ENCODE results near the gene SLX4.

The SLX4 gene

GRCh38 chr16:3601614-3602319, 9.6 kb downstream of the SLX4 start:
- in situ Hi-C loops (cut with MboI; ENCODE audit: low sequenced_read_pairs), result no loop called here

GRCh38 chr16:3599922-3600321, 11.5 kb downstream of the SLX4 start:
- in situ Hi-C loops (cut with MboI; ENCODE audit: low sequenced_read_pairs), result no loop called here

- in situ Hi-C loops (cut with MboI; ENCODE audit: low sequenced_read_pairs), result no loop called here
Observed at GRCh38 chr16:3599121-3599520, 12.3 kb downstream of the SLX4 start.

GRCh38 chr16:3598236-3598635, 13.2 kb downstream of the SLX4 start:
- in situ Hi-C loops (cut with MboI; ENCODE audit: low sequenced_read_pairs), result no loop called here

GRCh38 chr16:3597676-3598075, 13.7 kb downstream of the SLX4 start:
- in situ Hi-C loops (cut with MboI; ENCODE audit: low sequenced_read_pairs), result no loop called here

- in situ Hi-C loops (cut with MboI; ENCODE audit: low sequenced_read_pairs), result no loop called here
Observed at GRCh38 chr16:3597226-3597625, 14.2 kb downstream of the SLX4 start.

- in situ Hi-C loops (cut with MboI; ENCODE audit: low sequenced_read_pairs), result no loop called here
Observed at GRCh38 chr16:3596101-3596861, 15.1 kb downstream of the SLX4 start.

- in situ Hi-C loops (cut with MboI; ENCODE audit: low sequenced_read_pairs), result no loop called here
Observed at GRCh38 chr16:3595521-3596021, 15.8 kb downstream of the SLX4 start.

GRCh38 chr16:3595110-3595486, 16.3 kb downstream of the SLX4 start:
- in situ Hi-C loops (cut with MboI; ENCODE audit: low sequenced_read_pairs), result no loop called here

GRCh38 chr16:3594316-3595109, 16.9 kb downstream of the SLX4 start:
- in situ Hi-C loops (cut with MboI; ENCODE audit: low sequenced_read_pairs), result no loop called here

- in situ Hi-C loops (cut with MboI; ENCODE audit: low sequenced_read_pairs), result no loop called here
Observed at GRCh38 chr16:3592559-3592958, 18.8 kb downstream of the SLX4 start.

GRCh38 chr16:3591991-3592390, 19.4 kb downstream of the SLX4 start:
- in situ Hi-C loops (cut with MboI; ENCODE audit: low sequenced_read_pairs), result no loop called here

GRCh38 chr16:3591436-3591803, 20.0 kb downstream of the SLX4 start:
- in situ Hi-C loops (cut with MboI; ENCODE audit: low sequenced_read_pairs), result no loop called here

GRCh38 chr16:3590736-3591435, 20.5 kb downstream of the SLX4 start:
- in situ Hi-C loops (cut with MboI; ENCODE audit: low sequenced_read_pairs), result no loop called here

GRCh38 chr16:3589991-3590701, 21.3 kb downstream of the SLX4 start:
- in situ Hi-C loops (cut with MboI; ENCODE audit: low sequenced_read_pairs), result no loop called here

GRCh38 chr16:3589441-3589921, 21.9 kb downstream of the SLX4 start:
- in situ Hi-C loops (cut with MboI; ENCODE audit: low sequenced_read_pairs), result no loop called here

- in situ Hi-C loops (cut with MboI; ENCODE audit: low sequenced_read_pairs), result no loop called here
Observed at GRCh38 chr16:3589001-3589400, 22.4 kb downstream of the SLX4 start.

GRCh38 chr16:3587547-3588110, 23.8 kb downstream of the SLX4 start:
- in situ Hi-C loops (cut with MboI; ENCODE audit: low sequenced_read_pairs), result no loop called here

- in situ Hi-C loops (cut with MboI; ENCODE audit: low sequenced_read_pairs), result no loop called here
Observed at GRCh38 chr16:3584412-3584811, 27.0 kb downstream of the SLX4 start.
